ENCODE measurements around the gene FGF12.

Gene FGF12

GRCh38 chr3:192684151-192684550 lies 43.2 kb downstream of the FGF12 start:
- DNase-seq (ENCODE audit: low read depth in 2 of 2) = no peak

GRCh38 chr3:192675958-192676649 lies 51.2 kb downstream of the FGF12 start:
- peak; percentile 0 for DNase-seq (ENCODE audit: low read depth in 2 of 2)

- DNase-seq (ENCODE audit: low read depth in 2 of 2) = no peak
Observed at GRCh38 chr3:192655628-192656027, 71.7 kb downstream of the FGF12 start.

GRCh38 chr3:192655040-192655439 lies 72.3 kb downstream of the FGF12 start:
- no peak for DNase-seq (ENCODE audit: low read depth in 2 of 2)

GRCh38 chr3:192653862-192654261 lies 73.5 kb downstream of the FGF12 start:
- no peak for DNase-seq (ENCODE audit: low read depth in 2 of 2)

GRCh38 chr3:192652727-192653126 lies 74.6 kb downstream of the FGF12 start:
- DNase-seq (ENCODE audit: low read depth in 2 of 2) = no peak

GRCh38 chr3:192651836-192652512 lies 75.4 kb downstream of the FGF12 start:
- DNase-seq (ENCODE audit: low read depth in 2 of 2) = no peak

GRCh38 chr3:192645437-192645836 lies 81.9 kb downstream of the FGF12 start:
- no peak for DNase-seq (ENCODE audit: low read depth in 2 of 2)

- DNase-seq (ENCODE audit: low read depth in 2 of 2) = no peak
Observed at GRCh38 chr3:192642651-192643050, 84.7 kb downstream of the FGF12 start.

- DNase-seq (ENCODE audit: low read depth in 2 of 2) = no peak
Observed at GRCh38 chr3:192641919-192642318, 85.4 kb downstream of the FGF12 start.

GRCh38 chr3:192639987-192640386 lies 87.4 kb downstream of the FGF12 start:
- DNase-seq (ENCODE audit: low read depth in 2 of 2) = no peak

- no peak for DNase-seq (ENCODE audit: low read depth in 2 of 2)
Observed at GRCh38 chr3:192637803-192638202, 89.5 kb downstream of the FGF12 start.

GRCh38 chr3:192636517-192637444 lies 90.6 kb downstream of the FGF12 start:
- no peak for DNase-seq (ENCODE audit: low read depth in 2 of 2)

- no peak for DNase-seq (ENCODE audit: low read depth in 2 of 2)
Observed at GRCh38 chr3:192629429-192629828, 97.9 kb downstream of the FGF12 start.

GRCh38 chr3:192621909-192622308 lies 105.4 kb downstream of the FGF12 start:
- no peak for DNase-seq (ENCODE audit: low read depth in 2 of 2)

- no peak for DNase-seq (ENCODE audit: low read depth in 2 of 2)
Observed at GRCh38 chr3:192620275-192620674, 107.1 kb downstream of the FGF12 start.

- no peak for DNase-seq (ENCODE audit: low read depth in 2 of 2)
Observed at GRCh38 chr3:192611411-192611810, 115.9 kb downstream of the FGF12 start.

GRCh38 chr3:192608726-192609600 lies 118.4 kb downstream of the FGF12 start:
- DNase-seq (ENCODE audit: low read depth in 2 of 2) = no peak

- no peak for DNase-seq (ENCODE audit: low read depth in 2 of 2)
Observed at GRCh38 chr3:192607798-192608197, 119.5 kb downstream of the FGF12 start.

- no peak for DNase-seq (ENCODE audit: low read depth in 2 of 2)
Observed at GRCh38 chr3:192597913-192598312, 129.4 kb downstream of the FGF12 start.

- no peak for DNase-seq (ENCODE audit: low read depth in 2 of 2)
Observed at GRCh38 chr3:192597506-192597905, 129.8 kb downstream of the FGF12 start.
